ENCODE measurements around the gene LARGE2. TPM values are rescaled to one million over a fixed set of nuclear protein-coding genes. Genes with fewer than 3 reads are reported as not detected.

LARGE2 gene
- total and polyA plus RNA-seq, 2 experiments from 2014 or later = 4.3 to 9.7 TPM

GRCh38 chr11:45894555-45895247, 27.8 kb upstream of the LARGE2 start:
- Histone ChIP-seq H3K27ac (no peak overlapping the region), H3K4me2 (no peak overlapping the region), H4K20me1 (ENCODE audit: insufficient read depth, poor library complexity, severe bottlenecking) (no peaks in the 10 kb centered on the region), H2AFZ (no peak overlapping the region), H3K4me1 (ENCODE audit: insufficient read depth) (peaks cover 6% of the 10 kb centered on the region), H3K36me3 (replicated peaks; ENCODE audit: insufficient read depth, low read depth) (no peaks in the 10 kb centered on the region), H3K9me2 (replicated peaks; ENCODE audit: insufficient read depth) (no peaks in the 10 kb centered on the region), H3K9me3 (ENCODE audit: low read depth) (no peaks in the 10 kb centered on the region), H3K79me2 (no peaks in the 10 kb centered on the region), H3K4me3 (no peak overlapping the region), H3K27me3 (no peaks in the 10 kb centered on the region)
- no peak for DNase-seq (ENCODE audit: low spot score)
- TF ChIP-seq EZH2phosphoT487 (IDR thresholded peaks at IDR 0.05; ENCODE audit: low read depth, severe bottlenecking, unreplicated experiment) (no peak), CTCF (IDR thresholded peaks at IDR 0.05; ENCODE audit: poor library complexity) (no peak), EZH2 (IDR thresholded peaks at IDR 0.05; ENCODE audit: borderline replicate concordance) (no peak)
- WGBS (ENCODE audit: low lambda C conversion rate, missing lambda C conversion rate) = 82% methylated on average over 5 of the region's 6 CpGs

- H3K4me1 ChIP-seq (ENCODE audit: insufficient read depth) = peaks cover 6% of the 10 kb centered on the region
- TF ChIP-seq EZH2phosphoT487 (IDR thresholded peaks at IDR 0.05; ENCODE audit: low read depth, severe bottlenecking, unreplicated experiment) = no peak
- no peak for TF ChIP-seq EZH2 (IDR thresholded peaks at IDR 0.05; ENCODE audit: borderline replicate concordance)
- TF ChIP-seq CTCF (IDR thresholded peaks at IDR 0.05; ENCODE audit: poor library complexity) = no peak
- WGBS (ENCODE audit: low lambda C conversion rate, missing lambda C conversion rate) = 90% methylated on average over 8 of the region's 8 CpGs
Observed at GRCh38 chr11:45895553-45896259, 26.8 kb upstream of the LARGE2 start.

GRCh38 chr11:45896422-45896984, 26.0 kb upstream of the LARGE2 start:
- no peak overlapping the region for H3K4me2 ChIP-seq
- no peaks in the 10 kb centered on the region for H3K36me3 ChIP-seq (replicated peaks; ENCODE audit: insufficient read depth, low read depth)
- no peak overlapping the region for H3K4me3 ChIP-seq
- no peaks in the 10 kb centered on the region for H4K20me1 ChIP-seq (ENCODE audit: insufficient read depth, poor library complexity, severe bottlenecking)
- DNase-seq (ENCODE audit: low spot score) = no peak
- H3K27me3 ChIP-seq = no peaks in the 10 kb centered on the region
- H2AFZ ChIP-seq = no peak overlapping the region
- H3K4me1 ChIP-seq (ENCODE audit: insufficient read depth) = peaks cover 6% of the 10 kb centered on the region
- H3K79me2 ChIP-seq = no peaks in the 10 kb centered on the region
- H3K9me2 ChIP-seq (replicated peaks; ENCODE audit: insufficient read depth) = no peaks in the 10 kb centered on the region
- no peak overlapping the region for H3K27ac ChIP-seq
- TF ChIP-seq CTCF (IDR thresholded peaks at IDR 0.05; ENCODE audit: poor library complexity) = no peak
- TF ChIP-seq EZH2phosphoT487 (IDR thresholded peaks at IDR 0.05; ENCODE audit: low read depth, severe bottlenecking, unreplicated experiment) = no peak
- no peak for TF ChIP-seq EZH2 (IDR thresholded peaks at IDR 0.05; ENCODE audit: borderline replicate concordance)
- WGBS (ENCODE audit: low lambda C conversion rate, missing lambda C conversion rate) = 17% methylated on average over 16 of the region's 19 CpGs
- H3K9me3 ChIP-seq (ENCODE audit: low read depth) = no peaks in the 10 kb centered on the region

More at GRCh38 chr11:45895553-45896259, 26.8 kb upstream of the LARGE2 start:
- H3K4me3 ChIP-seq = no peak overlapping the region
- H3K9me2 ChIP-seq (replicated peaks; ENCODE audit: insufficient read depth) = no peaks in the 10 kb centered on the region
- H3K79me2 ChIP-seq = no peaks in the 10 kb centered on the region
- no peaks in the 10 kb centered on the region for H3K36me3 ChIP-seq (replicated peaks; ENCODE audit: insufficient read depth, low read depth)
- no peak overlapping the region for H3K4me2 ChIP-seq
- H4K20me1 ChIP-seq (ENCODE audit: insufficient read depth, poor library complexity, severe bottlenecking) = no peaks in the 10 kb centered on the region
- no peaks in the 10 kb centered on the region for H3K9me3 ChIP-seq (ENCODE audit: low read depth)
- no peak overlapping the region for H2AFZ ChIP-seq
- DNase-seq (ENCODE audit: low spot score) = no peak
- H3K27ac ChIP-seq = no peak overlapping the region
- H3K27me3 ChIP-seq = no peaks in the 10 kb centered on the region

Measured in hepatocyte (in vitro differentiated cells).